H9 (cell line): Measurements from ENCODE around the gene NSUN7. TPM values are rescaled to one million over a fixed set of nuclear protein-coding genes. Genes with fewer than 3 reads are reported as not detected.

ENCODE experiments used
- DNase-seq: peaks from one replicate; pipeline ENCODE4 v3.0.0-alpha.2; 2017
- H2AFZ ChIP-seq: one replicate; pipeline ENCODE4 v1.6.1; 2013; ENCODE audit warnings: mild to moderate bottlenecking, low read length, control low read depth, moderate library complexity
- H2AK5ac ChIP-seq: 2 replicates; pipeline ENCODE4 v1.6.1; 2013; ENCODE audit warnings: low read length, control low read depth, mixed read lengths; ENCODE audit not compliant: insufficient read length
- H2BK120ac ChIP-seq: one replicate; pipeline ENCODE4 v1.6.1; 2013; ENCODE audit warnings: low read depth, mild to moderate bottlenecking, low read length, control low read depth, inconsistent platforms; ENCODE audit not compliant: poor library complexity, severe bottlenecking
- H2BK12ac ChIP-seq: 2 replicates; pipeline ENCODE4 v1.6.1; 2013; ENCODE audit warnings: low read length, control low read depth, mixed read lengths, low read depth; ENCODE audit not compliant: insufficient read length
- H2BK15ac ChIP-seq: 2 replicates; pipeline ENCODE4 v1.6.1; 2013; ENCODE audit warnings: low read depth, low read length, control low read depth
- H2BK20ac ChIP-seq: one replicate; pipeline ENCODE4 v1.6.1; 2013; ENCODE audit warnings: low read depth, mild to moderate bottlenecking, low read length, control low read depth, inconsistent platforms; ENCODE audit not compliant: poor library complexity, severe bottlenecking
- H2BK5ac ChIP-seq: 2 replicates; pipeline ENCODE4 v1.6.1; 2013; ENCODE audit warnings: low read length, control low read depth, mixed read lengths; ENCODE audit not compliant: insufficient read length
- H3K14ac ChIP-seq: 2 replicates; pipeline ENCODE4 v1.6.1; 2013; ENCODE audit warnings: low read length, control low read depth; ENCODE audit not compliant: insufficient read depth
- H3K18ac ChIP-seq: 2 replicates; pipeline ENCODE4 v1.6.1; 2013; ENCODE audit warnings: low read depth, mild to moderate bottlenecking, mixed read lengths, low read length, control low read depth; ENCODE audit not compliant: insufficient read length
- H3K23ac ChIP-seq: 2 replicates; pipeline ENCODE4 v1.6.1; 2013; ENCODE audit warnings: low read length, control low read depth, mixed read lengths, low read depth; ENCODE audit not compliant: insufficient read length
- H3K23me2 ChIP-seq: 2 replicates; pipeline ENCODE4 v1.6.1; 2013; ENCODE audit warnings: low read depth, mild to moderate bottlenecking, mixed read lengths, low read length, control low read depth; ENCODE audit not compliant: insufficient read length, poor library complexity, severe bottlenecking
- H3K27ac ChIP-seq: 2 replicates; pipeline ENCODE4 v1.5.1; 2013; ENCODE audit warnings: low read length, control low read depth, mixed read lengths, low read depth; ENCODE audit not compliant: insufficient read length
- H3K27me3 ChIP-seq: 2 replicates; pipeline ENCODE4 v1.6.1; 2013; ENCODE audit warnings: low read length, control low read depth, inconsistent platforms; ENCODE audit not compliant: insufficient read depth
- H3K4ac ChIP-seq: 2 replicates; pipeline ENCODE4 v1.6.1; 2013; ENCODE audit warnings: low read depth, mild to moderate bottlenecking, control low read depth, inconsistent platforms, low read length, moderate library complexity
- H3K4me1 ChIP-seq: 2 replicates; pipeline ENCODE4 v1.6.1; 2013; ENCODE audit warnings: low read length, control low read depth, inconsistent platforms; ENCODE audit not compliant: insufficient read depth
- H3K4me2 ChIP-seq: 2 replicates; pipeline ENCODE4 v1.6.1; 2013; ENCODE audit warnings: low read length, control low read depth, mixed read lengths; ENCODE audit not compliant: insufficient read length, insufficient read depth
- H3K56ac ChIP-seq: 2 replicates; pipeline ENCODE4 v1.6.1; 2013; ENCODE audit warnings: low read depth, mild to moderate bottlenecking, mixed read lengths, low read length, control low read depth; ENCODE audit not compliant: insufficient read length
- H3K79me1 ChIP-seq: 2 replicates; pipeline ENCODE4 v1.6.1; 2013; ENCODE audit warnings: low read depth, mild to moderate bottlenecking, moderate library complexity, low read length, control low read depth, inconsistent platforms; ENCODE audit not compliant: insufficient read depth, poor library complexity, severe bottlenecking
- H3K79me2 ChIP-seq: 2 replicates; pipeline ENCODE4 v1.6.1; 2013; ENCODE audit warnings: low read length, control low read depth, inconsistent platforms; ENCODE audit not compliant: insufficient read depth
- H3K9ac ChIP-seq: 2 replicates; pipeline ENCODE4 v1.6.1; 2013; ENCODE audit warnings: low read length, control low read depth, mixed read lengths; ENCODE audit not compliant: insufficient read length; ENCODE audit errors: extremely low read depth
- H3K9me3 ChIP-seq: one replicate; pipeline ENCODE4 v1.6.1; 2013; ENCODE audit warnings: low read depth, low read length, inconsistent platforms; ENCODE audit not compliant: control insufficient read depth
- H3T11ph ChIP-seq: one replicate; pipeline ENCODE4 v1.6.1; 2013; ENCODE audit warnings: mild to moderate bottlenecking, low read length, control low read depth, inconsistent platforms
- H4K20me1 ChIP-seq: one replicate; pipeline ENCODE4 v1.6.1; 2013; ENCODE audit not compliant: control insufficient read depth, insufficient read length, insufficient read depth
- H4K5ac ChIP-seq: 2 replicates; pipeline ENCODE4 v1.6.1; 2013; ENCODE audit warnings: low read depth, mild to moderate bottlenecking, mixed read lengths, low read length, control low read depth; ENCODE audit not compliant: insufficient read length
- H4K8ac ChIP-seq: replicated peaks from 2 replicates; pipeline ENCODE4 v1.6.1; 2013; ENCODE audit warnings: low read length, control low read depth, mixed read lengths, low read depth; ENCODE audit not compliant: insufficient read length
- H4K91ac ChIP-seq: 2 replicates; pipeline ENCODE4 v1.6.1; 2013; ENCODE audit warnings: low read depth, mild to moderate bottlenecking, moderate library complexity, mixed read lengths, low read length, control low read depth; ENCODE audit not compliant: insufficient read length
- H3K27ac Mint-ChIP-seq, 3 experiments: 2 replicates in 2 of 3; 3 replicates in 1 of 3; pipeline ENCODE4 v1.8.0; 2020 to 2021; ENCODE audit warnings: mixed read lengths in 3 of 3, mild to moderate bottlenecking in 1 of 3, moderate library complexity in 1 of 3
- H3K27me3 Mint-ChIP-seq: 2 replicates; pipeline ENCODE4 v1.8.0; 2021; ENCODE audit warnings: low read depth, mild to moderate bottlenecking, moderate library complexity, mixed read lengths
- H3K36me3 Mint-ChIP-seq, 3 experiments: 2 replicates in 2 of 3; 3 replicates in 1 of 3; pipeline ENCODE4 v1.8.0; 2020 to 2021; ENCODE audit warnings: low read depth in 3 of 3, mixed read lengths in 3 of 3; ENCODE audit not compliant: insufficient read depth in 1 of 3
- H3K4me1 Mint-ChIP-seq, 2 experiments: 2 replicates each; pipeline ENCODE4 v1.8.0; 2020; ENCODE audit warnings: mixed read lengths in 2 of 2
- H3K4me3 Mint-ChIP-seq, 2 experiments: 2 replicates in 1 of 2; 3 replicates in 1 of 2; pipeline ENCODE4 v1.8.0; 2020 to 2021; ENCODE audit warnings: mild to moderate bottlenecking in 2 of 2, mixed read lengths in 2 of 2, moderate library complexity in 1 of 2
- H3K9me3 Mint-ChIP-seq, 2 experiments: 2 replicates in 1 of 2; 3 replicates in 1 of 2; pipeline ENCODE4 v1.8.0; 2020; ENCODE audit warnings: mild to moderate bottlenecking in 2 of 2, mixed read lengths in 2 of 2, moderate library complexity in 1 of 2
- CTCF ChIP-seq: fragments of 200-600 bp; sonication (generic); conservative IDR thresholded peaks from 3 replicates; pipeline ENCODE4 v1.8.0; 2021; ENCODE audit warnings: antibody characterized with exemption, mild to moderate bottlenecking
- WGBS: extraction: QIAGEN DNeasy Blood & Tissue Kit; methylation state at CpG from one replicate; pipeline ENCODE4 v1.1.7; 2013; ENCODE audit warnings: missing lambda C conversion rate, low lambda C conversion rate, mixed read lengths; ENCODE audit not compliant: insufficient read length; ENCODE audit errors: extremely low coverage; 5-methylcytosine and 5-hydroxymethylcytosine counted together
- total RNA-seq: library from RNA; stranded (reverse); gene quantifications from 2 replicates; pipeline ENCODE4 v1.2.1, GENCODE V29; 2021

The NSUN7 gene
- total RNA-seq, 1 experiment from 2014 or later = 15.9 TPM

- H2AK5ac ChIP-seq = no peak overlapping the region
- H3K79me1 ChIP-seq = no peaks in the 10 kb centered on the region
- H3K4ac ChIP-seq = no peak overlapping the region
- no peak overlapping the region for H4K91ac ChIP-seq
- no peak overlapping the region for H2BK120ac ChIP-seq
- Mint-ChIP-seq H3K36me3 (no peaks in the 10 kb centered on the region), H3K27me3 (no peaks in the 10 kb centered on the region), H3K4me3 (no peak overlapping the region), H3K27ac (no peak overlapping the region), H3K4me1 (peaks cover 14% of the 10 kb centered on the region in 2 experiments), H3K9me3 (no peaks in the 10 kb centered on the region)
- no peak overlapping the region for H3K23ac ChIP-seq
- H3T11ph ChIP-seq = no peak overlapping the region
- H4K20me1 ChIP-seq = no peaks in the 10 kb centered on the region
- no peak overlapping the region for H3K56ac ChIP-seq
- no peak overlapping the region for H2BK12ac ChIP-seq
- H3K79me2 ChIP-seq = no peaks in the 10 kb centered on the region
- H3K9ac ChIP-seq = no peak overlapping the region
- no peak overlapping the region for H4K5ac ChIP-seq
- TF ChIP-seq CTCF = no peak
- H2BK15ac ChIP-seq = no peak overlapping the region
- no peak overlapping the region for H3K14ac ChIP-seq
- H2BK20ac ChIP-seq = no peak overlapping the region
- no peak overlapping the region for H3K27ac ChIP-seq
- no peak for DNase-seq
- H2AFZ ChIP-seq = no peak overlapping the region
- no peak overlapping the region for H4K8ac ChIP-seq
- no peaks in the 10 kb centered on the region for H3K27me3 ChIP-seq
- no peak overlapping the region for H3K18ac ChIP-seq
- H3K4me2 ChIP-seq = no peak overlapping the region
- no peaks in the 10 kb centered on the region; the same call in 1 of the 2 replicates for H3K4me1 ChIP-seq
- H2BK5ac ChIP-seq = no peak overlapping the region
- no peaks in the 10 kb centered on the region for H3K9me3 ChIP-seq
- no CpG with 5 or more reads among the region's 5 CpGs for WGBS
- H3K23me2 ChIP-seq = no peaks in the 10 kb centered on the region
These were observed 28.0 kb upstream of the NSUN7 start for GRCh38 chr4:40721730-40722171.
